Measurements from ENCODE around the gene HEXD.

Gene HEXD

GRCh38 chr17:82382933-82383255, 35.3 kb upstream of the HEXD start:
- DNase-seq, result no peak

- no peak for DNase-seq
These were observed 34.7 kb upstream of the HEXD start for GRCh38 chr17:82383411-82383810.

- DNase-seq, result no peak
These were observed 34.0 kb upstream of the HEXD start for GRCh38 chr17:82384051-82384729.

- DNase-seq, result no peak
These were observed 33.2 kb upstream of the HEXD start for GRCh38 chr17:82384730-82385481.

GRCh38 chr17:82385559-82386254, 32.4 kb upstream of the HEXD start:
- DNase-seq, result no peak

GRCh38 chr17:82386255-82386831, 31.8 kb upstream of the HEXD start:
- no peak for DNase-seq

- no peak for DNase-seq
These were observed 31.1 kb upstream of the HEXD start for GRCh38 chr17:82386881-82387704.

- no peak for DNase-seq
These were observed 30.4 kb upstream of the HEXD start for GRCh38 chr17:82387705-82388106.

GRCh38 chr17:82388223-82388921, 29.8 kb upstream of the HEXD start:
- no peak for DNase-seq

GRCh38 chr17:82388922-82389283, 29.2 kb upstream of the HEXD start:
- no peak for DNase-seq

- no peak for DNase-seq
These were observed 28.8 kb upstream of the HEXD start for GRCh38 chr17:82389379-82389778.

GRCh38 chr17:82390015-82390859, 27.9 kb upstream of the HEXD start:
- DNase-seq, result no peak

- DNase-seq, result no peak
These were observed 27.2 kb upstream of the HEXD start for GRCh38 chr17:82390860-82391435.

GRCh38 chr17:82391496-82392066, 26.6 kb upstream of the HEXD start:
- no peak for DNase-seq

- no peak for DNase-seq
These were observed 25.8 kb upstream of the HEXD start for GRCh38 chr17:82392209-82392920.

- DNase-seq, result no peak
These were observed 25.2 kb upstream of the HEXD start for GRCh38 chr17:82392941-82393340.

- no peak for DNase-seq
These were observed 23.9 kb upstream of the HEXD start for GRCh38 chr17:82394278-82394677.

GRCh38 chr17:82396601-82397435, 21.3 kb upstream of the HEXD start:
- DNase-seq, result no peak

All from activated naive CD4-positive, alpha-beta T cell treated with Interleukin-2 at 50 U/mL for 16 hours (primary cell).